H1 (cell line): ENCODE results near the gene KCNMB1.

Source experiments
- CTCF ChIP-seq, 3 experiments: IDR thresholded peaks; 1 replicate in 2 of 3; 2 replicates in 1 of 3; pipeline versions ENCODE4 v1.5.1 to v1.6.1; 2011; ENCODE audit warnings: low read length in 3 of 3, mild to moderate bottlenecking in 3 of 3, inconsistent platforms in 2 of 3, low read depth in 1 of 3, moderate library complexity in 1 of 3; ENCODE audit not compliant: insufficient read depth in 1 of 3; ENCODE audit errors: control extremely low read depth in 1 of 3
- EZH2 ChIP-seq: fragments of 200-600 bp; sonication (generic); IDR thresholded peaks from 2 replicates; pipeline ENCODE4 v1.7.1; 2012; ENCODE audit warnings: low read depth, mild to moderate bottlenecking, moderate library complexity, low read length, inconsistent platforms; ENCODE audit not compliant: severe bottlenecking
- JUND ChIP-seq: IDR thresholded peaks from 2 replicates; pipeline ENCODE4 v1.6.1; 2011; ENCODE audit warnings: mild to moderate bottlenecking, improper control_type of control experiment, low read length
- MAFK ChIP-seq: IDR thresholded peaks from 2 replicates; pipeline ENCODE4 v1.6.1; 2012; ENCODE audit warnings: low read depth, mild to moderate bottlenecking, improper control_type of control experiment, low read length
- RAD21 ChIP-seq, 2 experiments: IDR thresholded peaks in 1 of 2; conservative IDR thresholded peaks in 1 of 2; 2 replicates each; pipeline ENCODE4 v1.6.1; 2011; ENCODE audit warnings: low read depth in 2 of 2, low read length in 2 of 2, improper control_type of control experiment in 1 of 2, inconsistent platforms in 1 of 2, mild to moderate bottlenecking in 1 of 2, moderate library complexity in 1 of 2
- TAF1 ChIP-seq: IDR thresholded peaks from 2 replicates; pipeline ENCODE4 v1.6.1; 2011; ENCODE audit warnings: mild to moderate bottlenecking, low read depth, low read length
- ZNF274 ChIP-seq: IDR thresholded peaks from 2 replicates; pipeline ENCODE4 v1.7.0; 2012; ENCODE audit warnings: low read length, borderline replicate concordance; ENCODE audit errors: extremely low read depth

GRCh38 chr5:170416526-170416925 is 27.4 kb upstream of the KCNMB1 start:
- TF ChIP-seq JUND: no peak
- TF ChIP-seq ZNF274: no peak
- TF ChIP-seq TAF1: no peak
- no peak for TF ChIP-seq EZH2
- TF ChIP-seq MAFK: no peak
- no peak for TF ChIP-seq CTCF (IDR thresholded peaks at IDR 0.05; ENCODE audit: control extremely low read depth in 1 of 3, insufficient read depth in 1 of 3, low read depth in 1 of 3, low read length in 3 of 3)
- TF ChIP-seq RAD21 (IDR thresholded peaks at IDR 0.05 in 1 of 2, conservative IDR thresholded peaks at IDR 0.05 in 1 of 2; ENCODE audit: low read depth in 2 of 2, low read length in 2 of 2): no peak
